Measurements from ENCODE around the gene LIN7A.
A peak's percentile ranks its signal among the peaks of the same experiment; 100 is the strongest.

LIN7A gene, protein sequence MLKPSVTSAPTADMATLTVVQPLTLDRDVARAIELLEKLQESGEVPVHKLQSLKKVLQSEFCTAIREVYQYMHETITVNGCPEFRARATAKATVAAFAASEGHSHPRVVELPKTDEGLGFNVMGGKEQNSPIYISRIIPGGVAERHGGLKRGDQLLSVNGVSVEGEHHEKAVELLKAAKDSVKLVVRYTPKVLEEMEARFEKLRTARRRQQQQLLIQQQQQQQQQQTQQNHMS

GRCh38 chr12:80937391-80938238 is at the start of gene LIN7A:
Gene LIN7A (minus strand): TSS chr12:80937934. CDS start chr12:80937722, 212 bp downstream.
- FAIRE-seq, result no peak
- DNase-seq (ENCODE audit: insufficient read length, low spot score), result peak; percentile 26

DNA sequence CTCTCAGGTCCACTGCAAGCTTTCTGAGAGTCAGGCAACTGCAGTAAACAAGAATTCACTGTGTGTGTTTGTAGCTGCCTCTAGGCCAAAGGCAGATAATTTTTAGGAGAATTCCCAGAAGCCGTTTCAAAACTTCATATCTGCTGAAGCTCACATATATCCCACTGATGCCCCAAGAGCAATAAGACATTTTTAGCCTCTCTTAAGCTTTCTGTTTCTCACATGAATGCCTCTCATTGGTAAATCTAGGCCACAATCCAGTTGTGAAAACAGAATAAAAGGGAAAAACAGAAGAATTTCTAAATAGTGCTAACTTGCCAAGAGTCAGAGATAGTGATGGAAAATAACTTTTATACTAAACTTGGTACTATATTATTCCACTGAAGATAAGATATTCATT is 48.5 kb upstream of the LIN7A start:
- DNase-seq (ENCODE audit: insufficient read length, low spot score) (no peak), FAIRE-seq (no peak)

DNA sequence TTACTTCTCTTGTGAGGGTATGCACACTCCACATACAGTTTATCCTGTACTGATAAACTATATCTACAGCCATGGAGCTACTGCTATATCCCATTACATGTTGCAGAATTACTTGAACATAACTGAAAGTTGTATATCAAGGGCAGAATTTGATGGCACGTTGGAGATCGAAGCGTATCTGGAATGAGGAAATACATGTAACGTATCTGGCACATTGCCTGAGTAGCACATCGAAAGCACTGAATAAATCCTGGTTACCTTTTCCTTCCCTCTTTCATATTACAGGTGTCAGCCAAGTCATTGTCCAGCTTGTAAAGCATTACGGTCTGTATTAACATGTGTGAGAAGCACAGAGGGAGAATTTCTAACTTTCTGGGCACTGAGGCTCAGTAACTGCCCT is 42.1 kb upstream of the LIN7A start:
- FAIRE-seq (no peak), DNase-seq (ENCODE audit: insufficient read length, low spot score) (no peak)

GRCh38 chr12:80979251-80979650 is 41.5 kb upstream of the LIN7A start:
- DNase-seq (ENCODE audit: insufficient read length, low spot score), result no peak
- FAIRE-seq, result no peak

DNA sequence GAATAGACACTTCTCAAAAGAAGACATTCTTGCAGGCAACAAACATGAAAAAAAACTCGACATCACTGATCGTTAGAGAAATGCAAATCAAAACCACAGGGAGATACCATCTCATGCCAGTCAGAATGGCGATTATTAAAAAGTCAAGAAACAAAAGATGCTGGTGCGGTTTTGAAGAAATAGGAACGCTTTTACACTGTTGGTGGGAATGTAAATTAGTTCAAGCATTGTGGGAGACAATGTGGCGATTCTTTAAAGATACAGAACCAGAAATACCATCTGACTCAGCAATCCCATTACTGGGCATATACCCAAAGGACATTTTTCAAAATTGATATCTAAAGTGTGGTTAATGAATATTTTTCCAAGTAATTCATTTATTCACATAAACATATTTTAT is 39.6 kb upstream of the LIN7A start:
- DNase-seq (ENCODE audit: insufficient read length, low spot score) (no peak), FAIRE-seq (no peak)

- no peak for FAIRE-seq
- no peak for DNase-seq (ENCODE audit: insufficient read length, low spot score)
These were observed 30.6 kb upstream of the LIN7A start for GRCh38 chr12:80968326-80968725.

GRCh38 chr12:80967565-80967964 is 29.8 kb upstream of the LIN7A start:
- FAIRE-seq, result no peak

GRCh38 chr12:80966001-80966400 is 28.3 kb upstream of the LIN7A start:
- no peak for FAIRE-seq
- no peak for DNase-seq (ENCODE audit: insufficient read length, low spot score)

More at GRCh38 chr12:80967565-80967964, 29.8 kb upstream of the LIN7A start:
- no peak for DNase-seq (ENCODE audit: insufficient read length, low spot score)

DNA sequence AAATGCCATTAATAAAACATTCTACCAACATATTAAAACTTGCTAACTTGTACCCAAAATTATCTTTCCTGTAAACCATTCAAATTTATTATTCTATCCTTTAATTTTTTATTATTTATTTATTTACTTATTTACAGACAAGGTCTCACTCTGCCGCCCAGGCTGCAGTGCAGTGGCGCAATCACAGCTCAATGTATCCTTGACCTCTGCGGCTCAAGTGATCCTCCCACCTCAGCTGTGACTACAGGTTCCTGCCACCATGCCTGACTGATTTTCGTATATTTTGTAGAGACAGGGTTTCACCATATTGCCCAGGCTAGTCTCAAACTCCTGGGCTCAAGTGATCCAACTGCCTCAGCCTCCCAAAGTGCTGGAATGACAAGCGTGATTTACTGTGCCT is 20.4 kb upstream of the LIN7A start:
- FAIRE-seq (no peak), DNase-seq (ENCODE audit: insufficient read length, low spot score) (no peak)

GRCh38 chr12:80954857-80955520 is 17.3 kb upstream of the LIN7A start:
- no peak for FAIRE-seq
- no peak for DNase-seq (ENCODE audit: insufficient read length, low spot score)

GRCh38 chr12:80952443-80952842 is 14.7 kb upstream of the LIN7A start:
- DNase-seq (ENCODE audit: insufficient read length, low spot score), result no peak
- FAIRE-seq, result no peak

DNA sequence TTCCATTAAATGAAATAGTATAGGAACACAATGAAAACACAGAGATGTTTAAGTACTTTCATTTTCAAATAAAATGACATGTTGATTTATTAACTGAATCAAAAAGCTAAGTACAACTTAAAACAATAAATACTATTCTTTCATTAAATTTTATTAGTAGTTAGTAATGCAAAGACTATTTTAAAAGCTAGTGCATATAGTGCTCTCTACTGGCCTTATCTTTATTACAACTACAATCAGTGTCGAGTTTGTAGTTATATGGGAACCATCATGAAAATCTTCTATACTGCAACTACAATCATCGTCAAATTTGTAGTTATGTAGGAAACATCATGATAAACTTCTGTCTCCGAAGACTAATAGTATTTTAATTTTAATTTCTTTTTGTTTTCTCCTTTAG is 8.9 kb upstream of the LIN7A start:
- DNase-seq (ENCODE audit: insufficient read length, low spot score), result no peak

GRCh38 chr12:80943338-80943737 is 5.6 kb upstream of the LIN7A start:
- FAIRE-seq (no peak), DNase-seq (ENCODE audit: insufficient read length, low spot score) (no peak)

More for the DNA sequence above, 8.9 kb upstream of the LIN7A start:
- FAIRE-seq, result no peak

- no peak for DNase-seq (ENCODE audit: insufficient read length, low spot score)
- no peak for FAIRE-seq
These were observed 4.2 kb upstream of the LIN7A start for GRCh38 chr12:80941916-80942315.

GRCh38 chr12:80939231-80939950 is 1.7 kb upstream of the LIN7A start:
- DNase-seq (ENCODE audit: insufficient read length, low spot score) (no peak), FAIRE-seq (no peak)

DNA sequence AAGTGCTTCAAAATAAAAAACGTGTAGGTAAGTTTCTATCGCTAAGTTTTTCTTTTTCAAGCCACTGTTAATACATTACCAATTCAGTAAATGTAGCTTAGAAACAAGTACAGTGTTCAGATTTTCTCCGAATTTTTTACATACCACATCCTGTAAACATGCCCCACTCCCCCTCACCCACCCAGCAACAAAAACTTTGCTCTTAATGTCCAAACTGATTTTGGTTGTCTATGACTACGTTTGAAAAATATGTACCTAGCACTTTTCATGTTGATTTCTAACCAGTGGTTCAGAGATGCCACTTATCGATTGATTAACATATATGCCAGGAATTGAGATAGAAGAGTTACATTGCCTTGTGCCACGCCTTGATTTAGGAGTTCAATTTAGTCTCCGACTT is 663 bp upstream of the LIN7A start:
- FAIRE-seq, result no peak
- no peak for DNase-seq (ENCODE audit: insufficient read length, low spot score)

GRCh38 chr12:80936642-80937390 is 918 bp downstream of the LIN7A start:
- DNase-seq (ENCODE audit: insufficient read length, low spot score), result peak; percentile 41
- FAIRE-seq, result no peak

DNA sequence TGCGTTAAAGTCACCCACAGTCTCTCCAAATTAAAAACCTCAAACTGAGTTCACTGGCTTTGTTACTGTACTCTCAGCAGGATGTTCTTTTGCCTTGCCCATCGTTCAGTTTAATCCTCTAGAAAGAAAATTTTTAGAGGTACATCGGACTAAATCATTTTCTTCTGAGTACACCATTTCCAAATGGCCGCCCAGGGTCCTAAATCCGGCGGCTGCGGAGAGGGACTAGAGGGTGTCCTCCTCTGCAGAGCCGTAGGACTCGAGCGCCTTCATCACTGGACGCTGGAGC is 1.4 kb downstream of the LIN7A start:
- no peak for DNase-seq (ENCODE audit: insufficient read length, low spot score)

GRCh38 chr12:80935111-80935510 is 2.6 kb downstream of the LIN7A start:
- DNase-seq (ENCODE audit: insufficient read length, low spot score), result no peak

More for the DNA sequence above, 1.4 kb downstream of the LIN7A start:
- no peak for FAIRE-seq

DNA sequence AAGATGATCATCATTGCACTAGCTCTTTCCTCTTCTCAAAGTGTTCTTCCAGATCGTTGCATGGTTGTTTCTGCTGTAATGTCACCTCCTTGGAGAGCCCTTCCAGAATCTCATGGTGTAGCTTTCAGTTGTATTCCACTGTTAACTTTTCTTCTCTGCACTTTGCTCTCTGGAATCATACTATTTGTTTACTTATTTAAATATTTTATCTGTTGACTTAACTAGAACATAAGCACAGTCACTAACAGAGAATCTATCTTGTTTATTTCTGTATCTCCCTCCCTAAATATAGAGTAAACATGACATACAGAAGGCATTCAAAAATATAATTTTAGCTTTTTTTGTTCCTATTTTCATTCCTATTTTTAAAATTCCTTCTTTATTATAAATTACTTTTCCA is 11.8 kb downstream of the LIN7A start:
- no peak for FAIRE-seq
- no peak for DNase-seq (ENCODE audit: insufficient read length, low spot score)

More at GRCh38 chr12:80935111-80935510, 2.6 kb downstream of the LIN7A start:
- no peak for FAIRE-seq
